B cell (primary cell): ENCODE measurements around the gene DHX34.

ENCODE experiments used
- CTCF ChIP-seq: fragments of 200-600 bp; IDR thresholded peaks from one replicate; pipeline ENCODE4 v1.8.0; 2022; ENCODE audit warnings: antibody characterized with exemption, mild to moderate bottlenecking
- EZH2 ChIP-seq: IDR thresholded peaks from 2 replicates; pipeline ENCODE4 v1.6.1; 2012; ENCODE audit warnings: borderline replicate concordance, low read depth, mild to moderate bottlenecking, moderate library complexity, low read length; ENCODE audit not compliant: insufficient read depth, poor library complexity, severe bottlenecking

GRCh38 chr19:47418692-47419029, 69.5 kb downstream of the DHX34 start:
- TF ChIP-seq CTCF (no peak), EZH2 (peak; percentile 45)
